ENCODE results near the gene TNN.

TNN gene

GRCh38 chr1:175033953-175034352 is 33.7 kb upstream of the TNN start:
- no peaks in the 10 kb centered on the region for H3K36me3 ChIP-seq (replicated peaks)
- no peak overlapping the region for H3K27ac ChIP-seq
- no peak overlapping the region for H3K4me3 ChIP-seq (ENCODE audit: low read depth, low read length)
- no peaks in the 10 kb centered on the region for H3K27me3 ChIP-seq (replicated peaks)
- DNase-seq = no peak
- TF ChIP-seq, protein P1, sequence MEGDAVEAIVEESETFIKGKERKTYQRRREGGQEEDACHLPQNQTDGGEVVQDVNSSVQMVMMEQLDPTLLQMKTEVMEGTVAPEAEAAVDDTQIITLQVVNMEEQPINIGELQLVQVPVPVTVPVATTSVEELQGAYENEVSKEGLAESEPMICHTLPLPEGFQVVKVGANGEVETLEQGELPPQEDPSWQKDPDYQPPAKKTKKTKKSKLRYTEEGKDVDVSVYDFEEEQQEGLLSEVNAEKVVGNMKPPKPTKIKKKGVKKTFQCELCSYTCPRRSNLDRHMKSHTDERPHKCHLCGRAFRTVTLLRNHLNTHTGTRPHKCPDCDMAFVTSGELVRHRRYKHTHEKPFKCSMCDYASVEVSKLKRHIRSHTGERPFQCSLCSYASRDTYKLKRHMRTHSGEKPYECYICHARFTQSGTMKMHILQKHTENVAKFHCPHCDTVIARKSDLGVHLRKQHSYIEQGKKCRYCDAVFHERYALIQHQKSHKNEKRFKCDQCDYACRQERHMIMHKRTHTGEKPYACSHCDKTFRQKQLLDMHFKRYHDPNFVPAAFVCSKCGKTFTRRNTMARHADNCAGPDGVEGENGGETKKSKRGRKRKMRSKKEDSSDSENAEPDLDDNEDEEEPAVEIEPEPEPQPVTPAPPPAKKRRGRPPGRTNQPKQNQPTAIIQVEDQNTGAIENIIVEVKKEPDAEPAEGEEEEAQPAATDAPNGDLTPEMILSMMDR (IDR thresholded peaks at IDR 0.05; ENCODE audit: low read depth, low read length, missing control alignments) = no peak
- in situ Hi-C loops (cut with HindIII; ENCODE audit: low pct_ligation_motif_present, low sequenced_read_pairs) = no loop called here

DNA sequence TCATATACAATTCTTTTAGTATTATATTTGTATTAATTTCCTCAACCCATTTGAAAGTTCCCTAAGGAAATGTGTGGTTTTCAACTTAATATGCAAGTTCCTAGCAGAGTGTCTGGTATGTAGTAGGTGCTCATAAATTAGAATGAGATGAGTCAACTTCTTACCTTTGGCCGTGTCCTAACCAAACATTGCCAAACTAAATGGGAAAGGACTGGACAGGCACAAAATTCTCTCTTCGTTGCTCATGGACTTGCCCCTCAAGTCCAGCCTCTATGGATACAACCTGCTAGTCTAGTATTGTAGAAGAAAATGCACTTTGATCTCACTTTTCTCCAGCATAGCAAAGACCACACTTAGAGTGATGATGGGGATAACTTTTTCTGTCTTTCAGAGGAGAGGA is 32.9 kb upstream of the TNN start:
- Histone ChIP-seq H3K4me3 (ENCODE audit: low read depth, low read length) (no peak overlapping the region), H3K36me3 (replicated peaks) (no peaks in the 10 kb centered on the region), H3K27ac (no peak overlapping the region), H3K27me3 (replicated peaks) (no peaks in the 10 kb centered on the region)
- in situ Hi-C loops (cut with HindIII; ENCODE audit: low pct_ligation_motif_present, low sequenced_read_pairs) = no loop called here
- TF ChIP-seq, protein P1 (IDR thresholded peaks at IDR 0.05; ENCODE audit: low read depth, low read length, missing control alignments) = no peak
- no peak for DNase-seq

GRCh38 chr1:175035865-175036264 is 31.8 kb upstream of the TNN start:
- Histone ChIP-seq H3K27me3 (replicated peaks) (no peaks in the 10 kb centered on the region), H3K27ac (no peak overlapping the region), H3K4me3 (ENCODE audit: low read depth, low read length) (no peak overlapping the region), H3K36me3 (replicated peaks) (no peaks in the 10 kb centered on the region)
- in situ Hi-C loops (cut with HindIII; ENCODE audit: low pct_ligation_motif_present, low sequenced_read_pairs) = no loop called here
- no peak for DNase-seq
- TF ChIP-seq, protein P1 (IDR thresholded peaks at IDR 0.05; ENCODE audit: low read depth, low read length, missing control alignments) = no peak

- no peak for DNase-seq
- Histone ChIP-seq H3K27ac (no peak overlapping the region), H3K4me3 (ENCODE audit: low read depth, low read length) (no peak overlapping the region), H3K36me3 (replicated peaks) (no peaks in the 10 kb centered on the region), H3K27me3 (replicated peaks) (no peaks in the 10 kb centered on the region)
- TF ChIP-seq, protein P1 (IDR thresholded peaks at IDR 0.05; ENCODE audit: low read depth, low read length, missing control alignments) = no peak
- in situ Hi-C loops (cut with HindIII; ENCODE audit: low pct_ligation_motif_present, low sequenced_read_pairs) = no loop called here
Measured at GRCh38 chr1:175036476-175036875, 31.2 kb upstream of the TNN start.

DNA sequence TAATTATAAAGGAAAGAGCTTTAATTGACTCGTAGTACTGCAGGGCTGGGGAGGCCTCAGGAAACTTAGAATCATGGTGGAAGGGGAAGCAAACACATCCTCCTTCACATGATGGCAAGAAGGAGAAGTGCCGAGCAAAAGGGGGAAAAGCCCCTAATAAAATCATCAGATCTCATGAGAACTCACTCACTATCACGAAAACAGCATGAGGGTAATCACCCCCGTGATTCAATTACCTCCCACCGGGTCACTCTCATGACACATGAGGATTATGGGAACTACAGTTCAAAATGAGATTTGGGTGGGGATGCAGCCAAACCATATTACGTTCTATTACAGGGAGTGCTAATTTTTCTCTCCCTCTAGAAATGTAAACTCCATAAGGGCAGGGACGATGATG is 30.2 kb upstream of the TNN start:
- Histone ChIP-seq H3K36me3 (replicated peaks) (no peaks in the 10 kb centered on the region), H3K4me3 (ENCODE audit: low read depth, low read length) (no peak overlapping the region), H3K27ac (no peak overlapping the region), H3K27me3 (replicated peaks) (no peaks in the 10 kb centered on the region)
- in situ Hi-C loops (cut with HindIII; ENCODE audit: low pct_ligation_motif_present, low sequenced_read_pairs) = no loop called here
- no peak for DNase-seq
- TF ChIP-seq, protein P1 (IDR thresholded peaks at IDR 0.05; ENCODE audit: low read depth, low read length, missing control alignments) = no peak

- TF ChIP-seq, protein P1 (IDR thresholded peaks at IDR 0.05; ENCODE audit: low read depth, low read length, missing control alignments) = no peak
- no peak for DNase-seq
- H3K27me3 ChIP-seq (replicated peaks) = no peaks in the 10 kb centered on the region
- H3K4me3 ChIP-seq (ENCODE audit: low read depth, low read length) = no peak overlapping the region
- no peaks in the 10 kb centered on the region for H3K36me3 ChIP-seq (replicated peaks)
- H3K27ac ChIP-seq = no peak overlapping the region
- in situ Hi-C loops (cut with HindIII; ENCODE audit: low pct_ligation_motif_present, low sequenced_read_pairs) = no loop called here
Measured at GRCh38 chr1:175040324-175040879, 27.2 kb upstream of the TNN start.

Data from brain microvascular endothelial cell (primary cell).